SH-SY5Y (cell line): Measurements from ENCODE around the gene EPOP.

Source experiments
- GATA2 ChIP-seq: IDR thresholded peaks from 2 replicates; pipeline ENCODE4 v1.6.1; 2011; ENCODE audit warnings: mild to moderate bottlenecking, low read depth, low read length
- GATA3 ChIP-seq: IDR thresholded peaks from 2 replicates; pipeline ENCODE4 v1.6.1; 2011; ENCODE audit warnings: low read depth, mild to moderate bottlenecking, low read length, moderate library complexity

- TF ChIP-seq GATA2, result no peak
- TF ChIP-seq GATA3, result no peak
These were observed 21.1 kb downstream of the EPOP start for GRCh38 chr17:38653679-38654078.
